ENCODE measurements around the gene TUBB. TPM values are rescaled to one million over a fixed set of nuclear protein-coding genes. Genes with fewer than 3 reads are reported as not detected.

TUBB gene
- total and polyA plus RNA-seq, 8 donors: 409 to 1,665 (median 1,126) TPM

GRCh38 chr6:30705620-30706019 is 14.5 kb upstream of the TUBB start:
- no peak for DNase-seq
- Histone ChIP-seq H3K36me3 (peaks cover 0 to 70% of the 10 kb centered on the region in 2 donors), H3K27me3 (no peaks in the 10 kb centered on the region), H3K27ac (no peak overlapping the region), H3K4me1 (peaks cover 0 to 15% of the 10 kb centered on the region in 2 donors), H3K9me3 (no peaks in the 10 kb centered on the region), H3K4me3 (no peak overlapping the region)
- intact Hi-C loops (cut with DNase I): no loop called here
- TF ChIP-seq CTCF (IDR thresholded peaks at IDR 0.05): no peak
- no peak for ATAC-seq

- intact Hi-C loops (cut with DNase I): no loop called here
- H3K9me3 ChIP-seq: no peaks in the 10 kb centered on the region
- no peak overlapping the region for H3K4me3 ChIP-seq
- peaks cover 0 to 81% of the 10 kb centered on the region in 2 donors for H3K36me3 ChIP-seq
- no peak for DNase-seq
- no peaks in the 10 kb centered on the region for H3K27me3 ChIP-seq
- H3K27ac ChIP-seq: no peak overlapping the region
- H3K4me1 ChIP-seq: peaks cover 0 to 11% of the 10 kb centered on the region in 2 donors
- no peak for ATAC-seq
- TF ChIP-seq CTCF (IDR thresholded peaks at IDR 0.05): no peak
These were observed 12.8 kb upstream of the TUBB start for GRCh38 chr6:30707281-30707850.

- Histone ChIP-seq H3K4me3 (no peak overlapping the region), H3K36me3 (peaks cover 0 to 85% of the 10 kb centered on the region in 2 donors), H3K27ac (no peak overlapping the region), H3K4me1 (peaks cover 0 to 2% of the 10 kb centered on the region in 2 donors), H3K9me3 (no peaks in the 10 kb centered on the region), H3K27me3 (no peaks in the 10 kb centered on the region)
- TF ChIP-seq CTCF (IDR thresholded peaks at IDR 0.05): no peak
- intact Hi-C loops (cut with DNase I): no loop called here
- DNase-seq: no peak
- no peak for ATAC-seq
These were observed 10.9 kb upstream of the TUBB start for GRCh38 chr6:30709101-30709868.

- Histone ChIP-seq H3K4me1 (peaks cover 5 to 14% of the 10 kb centered on the region in 2 donors), H3K4me3 (no peak overlapping the region), H3K36me3 (peaks cover 0 to 73% of the 10 kb centered on the region in 2 donors), H3K27me3 (no peaks in the 10 kb centered on the region), H3K27ac (no peak overlapping the region), H3K9me3 (no peaks in the 10 kb centered on the region)
- DNase-seq: no peak
- no peak for TF ChIP-seq CTCF (IDR thresholded peaks at IDR 0.05)
- ATAC-seq: no peak
- intact Hi-C loops (cut with DNase I): no loop called here
These were observed 8.3 kb upstream of the TUBB start for GRCh38 chr6:30711758-30712380.

GRCh38 chr6:30712441-30712945 is 7.7 kb upstream of the TUBB start:
- Histone ChIP-seq H3K4me3 (no peak overlapping the region), H3K27me3 (no peaks in the 10 kb centered on the region), H3K27ac (no peak overlapping the region), H3K4me1 (peaks cover 5 to 16% of the 10 kb centered on the region in 2 donors), H3K36me3 (peaks cover 0 to 67% of the 10 kb centered on the region in 2 donors), H3K9me3 (no peaks in the 10 kb centered on the region)
- TF ChIP-seq CTCF (IDR thresholded peaks at IDR 0.05): no peak
- no peak for DNase-seq
- intact Hi-C loops (cut with DNase I): no loop called here
- ATAC-seq: no peak
